ENCODE results near the gene LYRM9.
"Not testable (repeated sequence)": the region's sequence is repeated elsewhere in the genome, so short reads cannot be mapped to it uniquely, and the experiment has no call there.

Gene LYRM9

DNA sequence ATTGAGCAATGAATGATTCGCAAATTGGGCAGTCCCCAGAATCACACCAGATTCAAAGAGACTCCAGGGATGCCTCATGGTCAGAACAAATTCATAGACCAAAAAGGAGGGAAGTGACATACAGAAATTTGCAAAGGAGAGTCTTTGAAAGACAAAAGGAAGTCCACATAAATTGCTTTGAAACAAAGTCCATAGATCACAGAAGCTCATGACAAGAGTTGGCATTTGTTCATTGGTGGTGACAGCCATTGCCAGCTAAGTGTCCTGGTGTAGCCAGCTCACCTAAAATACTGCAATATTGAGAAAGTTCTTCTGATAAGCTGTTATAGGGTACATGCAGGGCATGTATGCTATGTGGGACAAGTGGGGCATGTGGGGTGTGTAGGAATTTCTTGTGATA is 55.4 kb downstream of the LYRM9 start:
- not testable (repeated sequence) for DNase-seq

- no peak for DNase-seq
Measured at GRCh38 chr17:27836651-27837050, 56.5 kb downstream of the LYRM9 start.

GRCh38 chr17:27834571-27834970 is 58.6 kb downstream of the LYRM9 start:
- no peak for DNase-seq

- DNase-seq = no peak
Measured at GRCh38 chr17:27832831-27833230, 60.3 kb downstream of the LYRM9 start.

DNA sequence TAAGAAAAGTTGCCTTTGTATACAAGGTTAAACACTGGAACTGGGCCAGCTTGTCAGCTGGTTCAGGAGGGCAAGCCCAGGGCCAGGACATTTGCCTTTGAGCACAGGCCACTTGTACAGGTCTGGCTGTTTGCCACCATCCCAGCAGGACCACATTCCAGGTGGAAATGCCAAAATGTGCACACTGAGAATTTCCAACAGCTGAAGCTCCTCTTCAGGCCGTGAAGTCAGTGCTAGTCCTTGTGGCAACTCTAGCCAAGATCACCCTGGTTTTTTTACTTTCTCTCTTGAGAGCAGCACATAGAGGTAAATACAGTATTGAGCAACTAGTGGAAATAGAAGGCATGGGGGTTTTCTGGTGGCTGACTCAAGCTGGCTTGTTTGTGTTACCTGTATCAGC is 63.3 kb downstream of the LYRM9 start:
- not testable (repeated sequence) for DNase-seq

- DNase-seq = not testable (repeated sequence)
Measured at GRCh38 chr17:27829143-27829711, 63.9 kb downstream of the LYRM9 start.
